DND-41 (cell line): ENCODE measurements around the gene DZANK1.

Experiments
- ATAC-seq: fragments of 200-7000 bp; cut with Tn5 transposase; 3 replicates; pipeline ENCODE4 v1.9.1; 2021; ENCODE audit warnings: low read depth; ENCODE audit not compliant: insufficient read depth
- DNase-seq: peaks from one replicate; pipeline ENCODE4 v3.0.0-alpha.2; 2020
- H2AFZ ChIP-seq: 2 replicates; pipeline ENCODE4 v1.6.0; 2012; ENCODE audit warnings: low read depth, low read length
- H3K27ac ChIP-seq: 2 replicates; pipeline ENCODE4 v1.5.1; 2012; ENCODE audit warnings: low read length, inconsistent platforms
- H3K27me3 ChIP-seq: fragments of 200-600 bp; sonication (generic); 2 replicates; pipeline ENCODE4 v1.6.0; 2012; ENCODE audit warnings: low read length, mild to moderate bottlenecking, inconsistent platforms; ENCODE audit not compliant: insufficient read depth, poor library complexity
- H3K36me3 ChIP-seq: 2 replicates; pipeline ENCODE4 v1.5.1; 2012; ENCODE audit warnings: low read length, inconsistent platforms; ENCODE audit not compliant: insufficient read depth
- H3K4me1 ChIP-seq: 2 replicates; pipeline ENCODE4 v1.5.1; 2012; ENCODE audit warnings: mild to moderate bottlenecking, low read length; ENCODE audit not compliant: insufficient read depth
- H3K4me2 ChIP-seq: 2 replicates; pipeline ENCODE4 v1.6.0; 2012; ENCODE audit warnings: mild to moderate bottlenecking, moderate library complexity, low read length, inconsistent platforms; ENCODE audit not compliant: insufficient read depth
- H3K4me3 ChIP-seq, 2 experiments: fragments of 200-600 bp in 1 of 2; shearing (Covaris generic) in 1 of 2; 2 replicates each; pipeline ENCODE4 v1.5.1; 2012 to 2016; ENCODE audit warnings: inconsistent platforms in 2 of 2, low read length in 2 of 2, mild to moderate bottlenecking in 2 of 2, low read depth in 1 of 2, moderate library complexity in 1 of 2
- H3K79me2 ChIP-seq: 2 replicates; pipeline ENCODE4 v1.6.0; 2012; ENCODE audit warnings: low read length, inconsistent platforms; ENCODE audit not compliant: insufficient read depth
- H3K9ac ChIP-seq: 2 replicates; pipeline ENCODE4 v1.6.0; 2012; ENCODE audit warnings: low read depth, mild to moderate bottlenecking, inconsistent platforms, low read length, moderate library complexity
- H3K9me3 ChIP-seq: 2 replicates; pipeline ENCODE4 v1.5.1; 2012; ENCODE audit warnings: low read length, moderate library complexity, mild to moderate bottlenecking, inconsistent platforms; ENCODE audit not compliant: insufficient read depth, severe bottlenecking
- H4K20me1 ChIP-seq: 2 replicates; pipeline ENCODE4 v1.6.0; 2012; ENCODE audit warnings: low read length; ENCODE audit not compliant: insufficient read depth
- CTCF ChIP-seq: IDR thresholded peaks from 2 replicates; pipeline ENCODE4 v1.5.1; 2012; ENCODE audit warnings: borderline replicate concordance, low read length, moderate library complexity, mild to moderate bottlenecking; ENCODE audit not compliant: poor library complexity, severe bottlenecking; ENCODE audit errors: extremely low read depth
- EZH2 ChIP-seq: IDR thresholded peaks from 3 replicates; pipeline ENCODE4 v1.6.1; 2012; ENCODE audit warnings: borderline replicate concordance, low read depth, mild to moderate bottlenecking, moderate library complexity, low read length, inconsistent platforms; ENCODE audit not compliant: severe bottlenecking

DZANK1 gene

GRCh38 chr20:18395544-18395943 is 71.3 kb downstream of the DZANK1 start:
- ATAC-seq, result no peak
- H3K9ac ChIP-seq, result no peak overlapping the region
- no peak overlapping the region for H3K4me3 ChIP-seq
- H3K9me3 ChIP-seq, result no peaks in the 10 kb centered on the region
- DNase-seq, result no peak
- H3K36me3 ChIP-seq, result no peaks in the 10 kb centered on the region
- no peaks in the 10 kb centered on the region for H3K4me1 ChIP-seq
- H2AFZ ChIP-seq, result no peak overlapping the region
- no peaks in the 10 kb centered on the region for H3K27me3 ChIP-seq
- no peak overlapping the region for H3K4me2 ChIP-seq
- TF ChIP-seq EZH2 (no peak), CTCF (no peak)
- H3K79me2 ChIP-seq, result no peaks in the 10 kb centered on the region
- no peak overlapping the region for H3K27ac ChIP-seq
- H4K20me1 ChIP-seq, result no peaks in the 10 kb centered on the region

DNA sequence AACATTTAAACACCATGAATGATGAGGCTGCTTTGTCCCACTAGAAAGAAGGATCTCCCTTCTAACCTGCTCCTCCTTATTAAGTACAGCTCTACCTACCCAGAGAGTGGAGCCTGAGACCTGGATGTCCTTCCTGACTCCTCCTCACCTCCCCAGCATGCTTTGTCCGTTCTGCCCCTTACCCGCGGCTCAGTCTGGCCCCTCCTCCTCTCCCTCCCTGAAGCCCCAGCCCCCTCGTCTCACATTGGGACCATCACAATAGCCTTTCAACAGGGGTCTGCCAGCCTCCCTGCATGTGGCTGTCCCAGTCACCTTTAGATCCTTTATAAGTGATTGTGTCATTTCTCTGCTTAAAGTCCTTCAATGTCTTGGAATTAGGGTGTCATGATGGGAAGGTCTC is 72.5 kb downstream of the DZANK1 start:
- Histone ChIP-seq H3K9me3 (no peaks in the 10 kb centered on the region), H3K27me3 (no peaks in the 10 kb centered on the region), H3K9ac (no peak overlapping the region), H3K79me2 (no peaks in the 10 kb centered on the region), H3K27ac (no peak overlapping the region), H3K36me3 (no peaks in the 10 kb centered on the region), H2AFZ (no peak overlapping the region), H4K20me1 (no peaks in the 10 kb centered on the region), H3K4me3 (no peak overlapping the region), H3K4me2 (no peak overlapping the region), H3K4me1 (no peaks in the 10 kb centered on the region)
- DNase-seq (no peak), ATAC-seq (no peak)
- no peak for TF ChIP-seq CTCF
- TF ChIP-seq EZH2, result no peak

- Histone ChIP-seq H3K4me1 (no peaks in the 10 kb centered on the region), H4K20me1 (no peaks in the 10 kb centered on the region), H3K4me3 (no peak overlapping the region), H2AFZ (no peak overlapping the region), H3K36me3 (no peaks in the 10 kb centered on the region), H3K27ac (no peak overlapping the region), H3K27me3 (no peaks in the 10 kb centered on the region), H3K9me3 (no peaks in the 10 kb centered on the region), H3K9ac (no peak overlapping the region), H3K79me2 (no peaks in the 10 kb centered on the region), H3K4me2 (no peak overlapping the region)
- DNase-seq (no peak), ATAC-seq (no peak)
- TF ChIP-seq CTCF, result no peak
- TF ChIP-seq EZH2, result no peak
These were observed 75.1 kb downstream of the DZANK1 start for GRCh38 chr20:18391686-18392085.

DNA sequence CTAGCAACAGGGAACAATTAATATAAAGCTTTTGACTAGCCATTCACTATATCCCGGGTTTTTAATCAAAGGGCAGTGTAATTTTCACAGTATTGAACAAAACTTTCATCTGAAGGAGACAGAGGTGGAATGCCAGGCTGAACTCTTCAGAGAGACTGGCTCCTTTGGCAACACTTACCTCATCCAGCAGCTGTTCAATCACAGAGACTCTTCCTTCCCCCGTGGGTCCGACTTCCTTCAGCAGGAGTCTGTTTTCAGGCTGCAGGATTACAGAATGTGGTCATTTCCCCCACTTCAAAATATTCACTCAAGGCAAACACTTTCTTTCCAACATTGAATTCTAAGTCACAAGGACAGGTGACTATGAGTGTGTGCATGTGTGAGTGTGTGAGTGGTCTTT is 76.6 kb downstream of the DZANK1 start:
- no peak for ATAC-seq
- no peak for DNase-seq
- H3K4me3 ChIP-seq, result no peak overlapping the region
- no peak overlapping the region for H3K4me2 ChIP-seq
- no peaks in the 10 kb centered on the region for H3K36me3 ChIP-seq
- no peak overlapping the region for H3K9ac ChIP-seq
- H4K20me1 ChIP-seq, result no peaks in the 10 kb centered on the region
- no peak overlapping the region for H3K27ac ChIP-seq
- no peaks in the 10 kb centered on the region for H3K27me3 ChIP-seq
- no peak for TF ChIP-seq EZH2
- TF ChIP-seq CTCF, result no peak
- H3K9me3 ChIP-seq, result no peaks in the 10 kb centered on the region
- H3K79me2 ChIP-seq, result no peaks in the 10 kb centered on the region
- no peak overlapping the region for H2AFZ ChIP-seq
- no peaks in the 10 kb centered on the region for H3K4me1 ChIP-seq
